K562 (cell line): Measurements from ENCODE around the gene IMMP2L. TPM values are rescaled to one million over a fixed set of nuclear protein-coding genes. Genes with fewer than 3 reads are reported as not detected.

Source experiments
- ATAC-seq: fragments of 200-7000 bp; cut with Tn5 transposase; 3 replicates; pipeline ENCODE4 v1.9.1; 2020; ENCODE audit warnings: moderate library complexity
- BruUV-seq: library from RNA; stranded (reverse); fragments of 400-500 nt; replicated peaks from 2 replicates; lab custom pipeline; 2021; lab: Mats Ljungman, UMichigan
- CTCF ChIA-PET: fragments of 300-600 bp; formaldehyde crosslinking; extraction: SDS; loops from one replicate; lab custom pipeline; 2021; ENCODE audit warnings: low intra/inter-chr PET ratio; lab: Yijun Ruan, JAX
- POLR2A ChIA-PET: fragments of 300-600, 350-650 bp; sonication (Branson Sonifier 250); formaldehyde crosslinking; extraction: SDS; loops from one replicate; lab custom pipeline; 2021; ENCODE audit warnings: antibody characterized with exemption, inconsistent platforms; lab: Yijun Ruan, JAX
- DNase-seq, 4 experiments: peaks; one replicate each; pipeline versions ENCODE4 v3.0.0 to v3.0.0-alpha.2; 2011 to 2018; ENCODE audit warnings: low spot score in 3 of 4, mixed read lengths in 3 of 4; ENCODE audit errors: extremely low read depth in 1 of 4
- FAIRE-seq: peaks from 2 replicates; lab custom pipeline; 2011; peaks lifted over from hg19 to GRCh38; lab: Jason Lieb, UNC
- H2AFZ ChIP-seq: 2 replicates; pipeline ENCODE4 v1.6.0; 2011; ENCODE audit warnings: low read depth, low read length, control low read depth, inconsistent platforms
- H3K27ac ChIP-seq: fragments of 200-600 bp; 3 replicates; pipeline ENCODE4 v1.8.0; 2011; ENCODE audit warnings: low read depth, mild to moderate bottlenecking, control low read depth, inconsistent platforms, low read length, moderate library complexity, mixed read lengths; ENCODE audit errors: extremely low read depth
- H3K27me3 ChIP-seq, 2 experiments: fragments of 300-600 bp in 1 of 2; 2 replicates in 1 of 2; 3 replicates in 1 of 2; pipeline versions ENCODE4 v1.6.0 to v1.8.0; 2011; ENCODE audit warnings: inconsistent platforms in 2 of 2, low read length in 2 of 2, mild to moderate bottlenecking in 1 of 2, mixed read lengths in 1 of 2, moderate library complexity in 1 of 2; ENCODE audit not compliant: control insufficient read depth in 2 of 2, insufficient read depth in 2 of 2
- H3K36me3 ChIP-seq: fragments of 300-600 bp; 3 replicates; pipeline ENCODE4 v1.8.0; 2011; ENCODE audit warnings: mild to moderate bottlenecking, low read length, inconsistent platforms; ENCODE audit not compliant: control insufficient read depth, insufficient read depth
- H3K4me1 ChIP-seq, 2 experiments: fragments of 200-600 bp in 1 of 2; replicated peaks in 1 of 2; 2 replicates in 1 of 2; 3 replicates in 1 of 2; pipeline versions ENCODE4 v1.5.1 to v1.8.0; 2011; ENCODE audit warnings: inconsistent platforms in 2 of 2, low read length in 2 of 2, mild to moderate bottlenecking in 1 of 2, mixed read lengths in 1 of 2, moderate library complexity in 1 of 2; ENCODE audit not compliant: control insufficient read depth in 2 of 2, insufficient read depth in 2 of 2
- H3K4me2 ChIP-seq: 2 replicates; pipeline ENCODE4 v1.6.1; 2011; ENCODE audit warnings: low read length, control low read depth, inconsistent platforms, mixed read lengths; ENCODE audit not compliant: insufficient read depth
- H3K4me3 ChIP-seq: fragments of 200-600 bp; sonication (generic), shearing (Covaris generic); 2 replicates; pipeline ENCODE4 v1.5.1; 2016; ENCODE audit warnings: control low read depth, inconsistent platforms
- H3K79me2 ChIP-seq: fragments of 200-600 bp; 3 replicates; pipeline ENCODE4 v1.8.0; 2011; ENCODE audit warnings: low read length, inconsistent platforms; ENCODE audit not compliant: control insufficient read depth, insufficient read depth
- H3K9ac ChIP-seq, 2 experiments: 2 replicates each; pipeline versions ENCODE4 v1.6.0 to v1.6.1; 2011; ENCODE audit warnings: low read depth in 2 of 2, low read length in 2 of 2, control low read depth in 1 of 2, inconsistent platforms in 1 of 2, mild to moderate bottlenecking in 1 of 2, mixed read lengths in 1 of 2; ENCODE audit not compliant: insufficient read depth in 1 of 2
- H3K9me1 ChIP-seq: one replicate; pipeline ENCODE4 v1.6.0; 2011; ENCODE audit warnings: inconsistent platforms, mild to moderate bottlenecking, low read length, moderate library complexity; ENCODE audit not compliant: control insufficient read depth, insufficient read depth
- H3K9me3 ChIP-seq: replicated peaks from 2 replicates; pipeline ENCODE4 v1.5.1; 2011; ENCODE audit warnings: low read depth, low read length, inconsistent platforms; ENCODE audit not compliant: control insufficient read depth, insufficient read depth
- H4K20me1 ChIP-seq: replicated peaks from 2 replicates; pipeline ENCODE4 v1.6.1; 2011; ENCODE audit warnings: low read length, inconsistent platforms, mixed read lengths; ENCODE audit not compliant: control insufficient read depth, insufficient read depth
- ARID1B ChIP-seq: fragments of 450-650 bp; IDR thresholded peaks from 2 replicates; pipeline ENCODE4 v1.6.1; 2016; ENCODE audit warnings: antibody characterized with exemption, mild to moderate bottlenecking, inconsistent platforms
- CBFA2T3 ChIP-seq: fragments of 450-650 bp; IDR thresholded peaks from 2 replicates; pipeline ENCODE4 v1.6.1; 2017
- DDX20 ChIP-seq: fragments of 450-650 bp; IDR thresholded peaks from 2 replicates; pipeline ENCODE4 v1.6.1; 2016; ENCODE audit warnings: missing genetic modification characterization, low read depth, mild to moderate bottlenecking, missing compliant biosample characterization, moderate library complexity
- GATAD2B ChIP-seq: fragments of 450-650 bp; IDR thresholded peaks from 2 replicates; pipeline ENCODE4 v1.6.1; 2017; ENCODE audit warnings: mild to moderate bottlenecking, borderline replicate concordance
- MEIS2 ChIP-seq: fragments of 450-650 bp; IDR thresholded peaks from 2 replicates; pipeline ENCODE4 v1.6.1; 2014; ENCODE audit warnings: mild to moderate bottlenecking; ENCODE audit not compliant: partially characterized antibody
- TAL1 ChIP-seq: fragments of 450-650 bp; IDR thresholded peaks from 2 replicates; pipeline ENCODE4 v1.6.1; 2016; ENCODE audit warnings: mild to moderate bottlenecking
- TCF3 ChIP-seq: sonication (generic); formaldehyde crosslinking; IDR thresholded peaks from 2 replicates; pipeline ENCODE4 v1.4.0; 2020; ENCODE audit warnings: mild to moderate bottlenecking, missing genetic modification reagents
- ZFPM2 ChIP-seq: fragments of 250-450 bp; sonication (Bioruptor Pico); IDR thresholded peaks from 2 replicates; pipeline ENCODE4 v1.5.1; 2022; ENCODE audit warnings: mild to moderate bottlenecking
- WGBS: fragments of 100-300 bp; shearing (Covaris generic); methylation state at CpG from one replicate; pipeline ENCODE4 v1.1.6; 2016; ENCODE audit warnings: low coverage, mixed read lengths; ENCODE audit not compliant: insufficient coverage; ENCODE audit errors: missing lambda C conversion rate; 5-methylcytosine and 5-hydroxymethylcytosine counted together
- in situ Hi-C: fragments of 300-500 bp; cut with MboI; formaldehyde crosslinking; loops from 4 replicates; pipeline ENCODE4 v1.15.0; 2018; ENCODE audit warnings: inconsistent platforms, mixed read lengths
- intact Hi-C: fragments of 100-400 bp; cut with micrococcal nuclease; formaldehyde crosslinking; loops from 2 replicates; pipeline ENCODE4 v1.14.2; 2022
- polyA plus RNA-seq, 8 experiments: library from polyadenylated mRNA; depleted of rRNA in 4 of 8; stranded (reverse) in 5 of 8; unstranded in 3 of 8; fragments of >200 nt; fragmentation: Nextera tagmentation in 2 of 8; fragmentation: Illumina TruSeq in 1 of 8; extraction: Ambion mirVana in 2 of 8; extraction: Trizol in 1 of 8; gene quantifications; 2 replicates each; pipeline versions ENCODE4 v1.2.1 to v1.2.3, GENCODE V29; 2011 to 2014; ENCODE audit warnings: inconsistent platforms in 1 of 8, missing spikeins in 1 of 8
- total RNA-seq, 7 experiments: library from RNA; depleted of rRNA in 6 of 7; stranded (reverse); fragments of >200 nt in 6 of 7; fragmentation: Illumina TruSeq in 2 of 7; extraction: Trizol in 2 of 7; gene quantifications; 2 replicates each; pipeline versions ENCODE4 v1.2.1 to v1.2.3, GENCODE V29; 2011 to 2021; ENCODE audit warnings: low replicate concordance in 1 of 7

IMMP2L gene
- total and polyA plus RNA-seq, 9 of the 15 experiments (the other 6 are each of a cell fraction or from before 2014, with no cell fraction given), result 29.7 to 116 (median 53.0) TPM

DNA sequence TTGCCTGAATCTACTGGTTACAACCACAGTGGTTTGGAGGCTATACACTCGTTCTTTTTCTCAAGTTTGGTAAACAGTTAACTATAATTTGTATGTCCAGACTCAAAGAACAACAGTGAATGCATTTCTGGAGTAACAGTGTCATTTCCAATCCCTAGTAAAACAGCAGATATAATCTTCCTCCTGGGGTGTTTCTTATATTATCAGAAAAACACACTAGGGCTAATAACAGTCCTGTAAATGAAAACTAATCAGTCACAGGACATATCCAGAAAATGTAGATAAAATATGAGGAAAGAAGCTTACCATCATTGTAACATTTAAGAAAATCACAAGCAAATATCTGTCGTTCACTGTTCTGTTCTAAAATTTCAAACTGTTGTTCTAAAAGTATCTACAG is 388.8 kb downstream of the IMMP2L start:
- intact Hi-C loops, result no loop called here
- WGBS, result 6% methylated on average over 2 of the region's 2 CpGs
- H2AFZ ChIP-seq, result peak overlapping the region; percentile 54
- ATAC-seq (peak; percentile 72), DNase-seq (no peak), FAIRE-seq (peak; percentile 26)
- no peaks in the 10 kb centered on the region for H3K27me3 ChIP-seq
- H3K9me3 ChIP-seq, result no peaks in the 10 kb centered on the region
- H3K36me3 ChIP-seq, result no peaks in the 10 kb centered on the region
- no peaks in the 10 kb centered on the region for H3K9me1 ChIP-seq
- H3K4me1 ChIP-seq, result peaks cover 0 to 11% of the 10 kb centered on the region in 2 experiments; a peak in 3 of 5 replicates
- in situ Hi-C loops, result no loop called here
- BruUV-seq, result no TSS peak
- no peaks in the 10 kb centered on the region for H4K20me1 ChIP-seq
- no peaks in the 10 kb centered on the region; the same call in 2 of the 3 replicates for H3K79me2 ChIP-seq
- no peak overlapping the region for H3K9ac ChIP-seq
- peak overlapping the region; percentile 45; the same call in 1 of the 3 replicates for H3K27ac ChIP-seq
- POLR2A ChIA-PET, result no interaction called here
- peak overlapping the region; percentile 25; the same call in 1 of the 2 replicates for H3K4me2 ChIP-seq
- TF ChIP-seq GATAD2B (0 out of 2 replicates have a peak, but pooled peaks have one; percentile 19), TCF3 (CRISPR knock-in tag) (0 out of 2 replicates have a peak, but pooled peaks have one; percentile 9), MEIS2 (peak; percentile 9), DDX20 (no peak), ARID1B (peak; percentile 67; the same call in 1 of the 2 replicates), CBFA2T3 (peak; percentile 30; the same call in 1 of the 2 replicates), ZFPM2 (CRISPR knock-in tag) (no peak), TAL1 (peak; percentile 27; the same call in 1 of the 2 replicates)
- H3K4me3 ChIP-seq, result no peak overlapping the region
- CTCF ChIA-PET, result no interaction called here
